VCaP (cell line): ENCODE measurements around the gene AGBL1.

Experiments used
- H3K27ac ChIP-seq: fragments of 450-650 bp; 2 replicates; pipeline ENCODE4 v1.5.1; 2017
- TF ChIP-seq, protein P1 (sequence below): fragments of 450-650 bp; conservative IDR thresholded peaks from 2 replicates; pipeline ENCODE4 v1.5.1; 2017; ENCODE audit warnings: mild to moderate bottlenecking, moderate library complexity

AGBL1 gene

GRCh38 chr15:86079508-86080266 is at the start of gene AGBL1:
Gene AGBL1, plus strand, starts transcription at chr15:86079871.
- no peak within 1 kb of the TSS for H3K27ac ChIP-seq

GRCh38 chr15:86034904-86035303 is 44.8 kb upstream of the AGBL1 start:
- no peak overlapping the region; the same call in 1 of the 2 replicates for H3K27ac ChIP-seq
- TF ChIP-seq, protein P1, sequence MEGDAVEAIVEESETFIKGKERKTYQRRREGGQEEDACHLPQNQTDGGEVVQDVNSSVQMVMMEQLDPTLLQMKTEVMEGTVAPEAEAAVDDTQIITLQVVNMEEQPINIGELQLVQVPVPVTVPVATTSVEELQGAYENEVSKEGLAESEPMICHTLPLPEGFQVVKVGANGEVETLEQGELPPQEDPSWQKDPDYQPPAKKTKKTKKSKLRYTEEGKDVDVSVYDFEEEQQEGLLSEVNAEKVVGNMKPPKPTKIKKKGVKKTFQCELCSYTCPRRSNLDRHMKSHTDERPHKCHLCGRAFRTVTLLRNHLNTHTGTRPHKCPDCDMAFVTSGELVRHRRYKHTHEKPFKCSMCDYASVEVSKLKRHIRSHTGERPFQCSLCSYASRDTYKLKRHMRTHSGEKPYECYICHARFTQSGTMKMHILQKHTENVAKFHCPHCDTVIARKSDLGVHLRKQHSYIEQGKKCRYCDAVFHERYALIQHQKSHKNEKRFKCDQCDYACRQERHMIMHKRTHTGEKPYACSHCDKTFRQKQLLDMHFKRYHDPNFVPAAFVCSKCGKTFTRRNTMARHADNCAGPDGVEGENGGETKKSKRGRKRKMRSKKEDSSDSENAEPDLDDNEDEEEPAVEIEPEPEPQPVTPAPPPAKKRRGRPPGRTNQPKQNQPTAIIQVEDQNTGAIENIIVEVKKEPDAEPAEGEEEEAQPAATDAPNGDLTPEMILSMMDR: no peak

More at GRCh38 chr15:86079508-86080266, at the start of gene AGBL1:
- TF ChIP-seq, protein P1: no peak

- TF ChIP-seq, protein P1: no peak
- H3K27ac ChIP-seq: no peak overlapping the region
Measured at GRCh38 chr15:86036243-86036642, 43.4 kb upstream of the AGBL1 start.

DNA sequence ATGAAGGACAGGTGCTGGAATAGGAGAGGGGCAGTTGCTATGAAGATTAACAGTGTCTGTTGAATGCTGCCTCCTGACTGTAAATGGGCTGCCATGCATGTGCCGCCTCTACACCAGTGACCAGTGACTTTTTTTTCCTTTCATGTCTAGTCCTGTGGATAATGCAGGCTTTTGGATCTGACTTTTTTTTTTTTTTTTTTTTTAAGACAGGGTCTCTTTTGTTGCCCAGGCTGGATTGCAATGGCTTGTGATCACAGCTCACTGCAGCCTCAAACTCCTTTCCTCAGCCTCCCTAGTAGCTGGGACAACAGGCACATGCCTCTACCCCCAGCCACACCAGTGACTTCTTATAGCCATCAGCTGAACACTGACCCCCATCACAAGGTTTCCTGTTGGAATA is 41.2 kb upstream of the AGBL1 start:
- TF ChIP-seq, protein P1: no peak
- no peak overlapping the region for H3K27ac ChIP-seq

GRCh38 chr15:86040356-86041033 is 39.2 kb upstream of the AGBL1 start:
- H3K27ac ChIP-seq: no peak overlapping the region
- TF ChIP-seq, protein P1: no peak

GRCh38 chr15:86041399-86041798 is 38.3 kb upstream of the AGBL1 start:
- TF ChIP-seq, protein P1: no peak
- H3K27ac ChIP-seq: no peak overlapping the region

GRCh38 chr15:86042226-86042625 is 37.4 kb upstream of the AGBL1 start:
- TF ChIP-seq, protein P1: no peak
- no peak overlapping the region for H3K27ac ChIP-seq
